Measurements from ENCODE around the gene DDO. TPM values are rescaled to one million over a fixed set of nuclear protein-coding genes. Genes with fewer than 3 reads are reported as not detected.

DDO gene, protein sequence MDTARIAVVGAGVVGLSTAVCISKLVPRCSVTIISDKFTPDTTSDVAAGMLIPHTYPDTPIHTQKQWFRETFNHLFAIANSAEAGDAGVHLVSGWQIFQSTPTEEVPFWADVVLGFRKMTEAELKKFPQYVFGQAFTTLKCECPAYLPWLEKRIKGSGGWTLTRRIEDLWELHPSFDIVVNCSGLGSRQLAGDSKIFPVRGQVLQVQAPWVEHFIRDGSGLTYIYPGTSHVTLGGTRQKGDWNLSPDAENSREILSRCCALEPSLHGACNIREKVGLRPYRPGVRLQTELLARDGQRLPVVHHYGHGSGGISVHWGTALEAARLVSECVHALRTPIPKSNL
- total RNA-seq, result 0.29 and 0.66 TPM in 2 replicates

DNA sequence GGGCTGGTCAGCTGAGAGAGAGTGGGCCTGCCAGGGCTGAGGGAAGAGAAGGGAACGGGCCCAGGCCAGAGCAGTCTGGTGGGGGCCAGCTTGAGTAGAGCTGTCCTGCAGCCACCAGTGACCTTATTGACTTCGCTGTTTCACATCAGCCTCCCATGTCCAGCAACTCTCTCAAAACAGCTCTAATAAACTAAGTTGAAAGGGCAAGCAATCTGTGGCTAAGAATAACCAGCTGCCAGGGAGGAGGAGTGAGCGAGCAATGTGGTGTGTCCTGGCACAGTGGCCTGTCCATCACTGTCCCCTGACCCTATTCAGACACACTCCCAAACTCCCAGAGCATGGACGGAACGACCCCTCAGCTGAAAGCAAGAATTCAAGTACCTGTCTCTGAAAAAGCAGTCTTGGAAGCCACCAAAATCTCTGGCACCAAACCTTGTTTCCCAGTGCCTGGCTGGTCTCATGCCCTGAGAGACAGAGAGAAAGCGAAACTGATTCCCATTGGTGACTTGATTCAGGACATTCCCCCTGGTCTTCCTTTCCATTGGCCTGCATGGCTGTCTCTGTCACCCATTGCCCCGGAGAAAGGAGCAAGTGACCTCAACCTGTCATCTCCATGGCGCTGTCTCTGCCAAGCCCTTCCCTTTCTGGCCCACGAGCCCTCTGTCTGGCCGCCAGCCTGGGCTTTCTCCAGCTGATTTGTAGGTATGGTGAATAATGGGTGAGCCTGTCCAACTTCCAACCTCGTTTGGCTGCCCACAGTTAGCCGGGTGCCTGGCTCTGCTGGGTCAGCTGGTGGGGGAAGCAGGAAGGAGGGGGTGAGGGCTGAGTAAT lies at the start of gene DDO:
Gene DDO (minus strand): TSS at position 490 of the 831 bp plus-strand sequence. CDS start 2,113 bp downstream, outside the sequence.

DNA sequence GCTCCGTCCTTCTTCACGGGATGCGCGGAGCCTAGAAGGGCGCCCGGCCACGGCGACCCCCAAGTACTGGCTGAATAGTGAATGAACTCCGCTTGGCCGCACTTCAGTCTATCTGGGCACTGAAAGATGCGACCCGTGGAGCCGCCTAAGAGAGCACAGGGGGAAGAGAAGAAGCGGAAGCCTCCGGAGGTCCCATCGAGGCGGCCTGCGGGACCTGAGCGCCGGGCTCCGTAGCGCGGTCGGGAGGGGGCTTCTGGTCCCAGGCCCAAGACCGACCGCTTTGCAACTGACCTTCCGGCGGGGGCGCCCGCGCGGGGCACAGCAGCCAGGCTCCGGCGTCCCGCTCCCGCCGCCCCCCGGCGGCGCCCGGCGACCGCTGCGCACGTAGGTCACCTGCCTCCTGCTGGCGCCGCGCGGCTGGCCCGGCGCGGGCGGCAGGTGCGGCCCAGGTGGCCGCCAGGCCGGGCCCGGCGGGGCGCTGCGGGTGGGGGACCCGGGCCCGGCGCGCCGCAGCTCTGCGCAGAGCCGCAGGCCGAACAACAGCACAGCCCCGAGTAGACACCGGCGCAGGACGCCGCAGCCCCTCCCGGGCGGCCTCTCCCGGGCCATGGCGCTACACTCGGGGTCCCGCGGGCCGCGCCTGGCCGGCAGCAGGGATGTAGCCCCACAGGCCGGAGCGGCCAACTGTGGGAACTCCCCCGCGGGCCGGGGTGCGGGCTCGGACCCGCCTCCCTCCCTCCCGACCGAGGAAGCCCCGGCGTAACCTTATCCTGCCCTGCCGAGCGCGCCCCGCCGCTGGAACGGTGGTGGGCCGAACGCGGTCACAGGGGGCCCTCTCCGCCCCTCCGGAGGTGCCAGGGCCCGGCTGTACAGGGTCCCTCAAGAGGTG lies 57.5 kb downstream of the DDO start, which contains the start of gene METTL24:
Gene METTL24 (minus strand): TSS at position 686 of the 889 bp plus-strand sequence. CDS start 77 bp downstream, at position 609.

Other genes with a start within 250 kb of the DDO start
- 6.3 and 17.3 TPM in 2 replicates for gene WASF1, start 235.9 kb downstream of the DDO start, total RNA-seq
- gene CDC40, start 235.1 kb downstream of the DDO start, total RNA-seq, result 16.7 and 32.4 TPM in 2 replicates
- gene METTL24, start 57.2 kb downstream of the DDO start, total RNA-seq, result 0.33 and 0.44 TPM in 2 replicates
- gene SLC22A16, start 61.0 kb upstream of the DDO start, total RNA-seq, result 0.15 TPM in 1 of 2 replicates, not detected in the other